ENCODE measurements around the gene FLYWCH2. TPM values are rescaled to one million over a fixed set of nuclear protein-coding genes. Genes with fewer than 3 reads are reported as not detected.

The FLYWCH2 gene
- total and polyA plus RNA-seq, 10 donors: 27.5 to 98.6 (median 49.0) TPM

DNA sequence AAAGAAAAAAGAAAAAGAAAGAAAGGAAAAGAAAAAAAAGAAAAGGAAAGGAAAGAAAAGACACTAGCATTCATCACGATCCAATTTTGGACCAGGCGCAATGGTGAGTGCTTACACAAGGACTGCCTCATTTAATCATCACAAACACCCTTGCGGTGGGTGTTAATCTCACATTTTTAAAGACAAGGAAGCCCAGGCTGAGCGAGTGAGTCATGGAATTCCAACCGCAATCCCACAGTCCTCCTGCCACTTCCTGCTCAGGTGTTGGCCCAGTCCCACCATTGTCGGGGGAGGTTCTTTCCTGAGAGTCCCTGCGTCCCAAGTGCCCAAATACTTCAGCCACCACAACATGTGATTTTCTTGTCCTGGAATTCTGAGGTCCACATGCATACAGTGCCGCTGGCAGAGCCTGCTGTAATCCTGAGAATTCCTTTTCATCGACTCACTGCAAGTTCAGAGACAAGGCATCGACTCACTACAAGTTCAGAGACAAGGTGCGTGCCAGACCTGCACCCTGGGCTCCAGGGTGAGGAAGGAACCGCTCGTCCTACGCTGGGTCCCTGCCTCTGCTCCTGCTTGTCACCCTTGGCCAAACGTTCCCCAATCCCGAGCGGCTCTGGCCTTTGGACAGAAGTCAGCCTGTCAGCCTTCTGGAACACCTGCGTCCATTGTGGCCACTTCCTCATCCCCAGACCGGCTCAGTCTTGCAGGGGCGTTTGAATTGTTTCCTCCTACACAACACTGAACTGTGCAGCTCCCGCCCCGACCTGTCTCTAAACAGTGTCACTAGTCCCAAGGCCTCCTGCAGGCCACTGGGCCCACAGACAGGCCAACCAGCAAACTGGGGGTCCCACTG is 47.1 kb upstream of the FLYWCH2 start:
- intact Hi-C loops (cut with DNase I; ENCODE audit: low total_unique reads): no loop called here
- no peaks in the 10 kb centered on the region for H3K36me3 ChIP-seq
- H3K27me3 ChIP-seq (replicated peaks in 1 of 7): peaks cover 0 to 58% (median 0%) of the 10 kb centered on the region in 7 donors
- H3K4me1 ChIP-seq: peaks cover 0 to 18% (median 14%) of the 10 kb centered on the region in 6 donors
- DNase-seq: peak; percentile 40
- TF ChIP-seq POLR2AphosphoS5 (IDR thresholded peaks at IDR 0.05): no peak
- TF ChIP-seq CTCF (IDR thresholded peaks at IDR 0.05 in 8 of 11, conservative IDR thresholded peaks at IDR 0.05 in 3 of 11): no peak
- no peak for TF ChIP-seq POLR2A (IDR thresholded peaks at IDR 0.05)
- no peak overlapping the region for H3K27ac ChIP-seq
- 51 to 62% (median 52%) methylated on average over 22 of the region's 22 CpGs for WGBS, 5 donors
- no peaks in the 10 kb centered on the region for H3K9me3 ChIP-seq
- H3K4me3 ChIP-seq: no peak overlapping the region

- Histone ChIP-seq H3K36me3 (no peaks in the 10 kb centered on the region), H3K27me3 (replicated peaks in 1 of 7) (peaks cover 0 to 47% (median 0%) of the 10 kb centered on the region in 7 donors), H3K4me3 (no peak overlapping the region), H3K27ac (no peak overlapping the region), H3K4me1 (peaks cover 7 to 28% (median 24%) of the 10 kb centered on the region in 6 donors), H3K9me3 (no peaks in the 10 kb centered on the region)
- intact Hi-C loops (cut with DNase I; ENCODE audit: low total_unique reads): no loop called here
- 61 to 83% (median 77%) methylated on average over 13 of the region's 13 CpGs for WGBS, 5 donors
- TF ChIP-seq POLR2AphosphoS5 (IDR thresholded peaks at IDR 0.05): no peak
- TF ChIP-seq POLR2A (IDR thresholded peaks at IDR 0.05): no peak
- no peak for TF ChIP-seq CTCF (IDR thresholded peaks at IDR 0.05 in 8 of 11, conservative IDR thresholded peaks at IDR 0.05 in 3 of 11)
- no peak for DNase-seq
Observed at GRCh38 chr16:2836646-2837508, 46.1 kb upstream of the FLYWCH2 start.

- Histone ChIP-seq H3K4me1 (peaks cover 14 to 39% (median 32%) of the 10 kb centered on the region in 6 donors), H3K9me3 (no peaks in the 10 kb centered on the region), H3K27ac (no peak overlapping the region), H3K36me3 (no peaks in the 10 kb centered on the region), H3K4me3 (no peak overlapping the region), H3K27me3 (replicated peaks in 1 of 7) (peaks cover 0 to 36% (median 0%) of the 10 kb centered on the region in 7 donors)
- 2 to 10% (median 8%) methylated on average over 4 to 12 of the region's 12 CpGs for WGBS, 5 donors
- peak; percentile 84 for DNase-seq
- TF ChIP-seq CTCF (IDR thresholded peaks at IDR 0.05 in 8 of 11, conservative IDR thresholded peaks at IDR 0.05 in 3 of 11) (peak; percentile 50 to 88 (median 75)), POLR2AphosphoS5 (IDR thresholded peaks at IDR 0.05) (peak; percentile 31 to 66 (median 57)), POLR2A (IDR thresholded peaks at IDR 0.05) (no peak)
- intact Hi-C loops (cut with DNase I; ENCODE audit: low total_unique reads): no loop called here
Observed at GRCh38 chr16:2838928-2839327, 44.1 kb upstream of the FLYWCH2 start.
